Endothelial cell of umbilical vein (primary cell): ENCODE measurements around the gene PAAF1.

Source experiments
- EZH2 ChIP-seq: IDR thresholded peaks from 2 replicates; pipeline ENCODE4 v1.6.1; 2012; ENCODE audit warnings: borderline replicate concordance, low read depth, mild to moderate bottlenecking, moderate library complexity, low read length, inconsistent platforms; ENCODE audit not compliant: severe bottlenecking
- FOS ChIP-seq: IDR thresholded peaks from 2 replicates; pipeline ENCODE4 v1.6.1; 2011; ENCODE audit warnings: mild to moderate bottlenecking, low read length, moderate library complexity, borderline replicate concordance; ENCODE audit not compliant: insufficient read depth
- MAX ChIP-seq: IDR thresholded peaks from 2 replicates; pipeline ENCODE4 v1.6.1; 2011; ENCODE audit not compliant: insufficient read depth, insufficient read length
- POLR2A ChIP-seq: IDR thresholded peaks from 2 replicates; pipeline ENCODE4 v1.6.1; 2012; ENCODE audit warnings: low read depth, mild to moderate bottlenecking, control low read depth, low read length
- POLR2AphosphoS5 ChIP-seq: IDR thresholded peaks from 2 replicates; pipeline ENCODE4 v1.6.1; 2012; ENCODE audit warnings: low read depth, mild to moderate bottlenecking, control low read depth, low read length, moderate library complexity; ENCODE audit not compliant: insufficient read depth
- TF ChIP-seq, protein P1 (sequence below), 2 donors: IDR thresholded peaks; 1 replicate in 1 of 2; 2 replicates in 1 of 2; pipeline ENCODE4 v1.5.1; 2011; ENCODE audit warnings: low read length in 2 of 2, mild to moderate bottlenecking in 2 of 2, moderate library complexity in 2 of 2, control low read depth in 1 of 2, inconsistent platforms in 1 of 2, low read depth in 1 of 2; ENCODE audit not compliant: insufficient read depth in 1 of 2; ENCODE audit errors: extremely low read depth in 1 of 2

GRCh38 chr11:73869332-73869949 is 7.4 kb upstream of the PAAF1 start:
- TF ChIP-seq FOS (no peak), POLR2AphosphoS5 (no peak), EZH2 (no peak), POLR2A (no peak), MAX (no peak)
- TF ChIP-seq, protein P1, sequence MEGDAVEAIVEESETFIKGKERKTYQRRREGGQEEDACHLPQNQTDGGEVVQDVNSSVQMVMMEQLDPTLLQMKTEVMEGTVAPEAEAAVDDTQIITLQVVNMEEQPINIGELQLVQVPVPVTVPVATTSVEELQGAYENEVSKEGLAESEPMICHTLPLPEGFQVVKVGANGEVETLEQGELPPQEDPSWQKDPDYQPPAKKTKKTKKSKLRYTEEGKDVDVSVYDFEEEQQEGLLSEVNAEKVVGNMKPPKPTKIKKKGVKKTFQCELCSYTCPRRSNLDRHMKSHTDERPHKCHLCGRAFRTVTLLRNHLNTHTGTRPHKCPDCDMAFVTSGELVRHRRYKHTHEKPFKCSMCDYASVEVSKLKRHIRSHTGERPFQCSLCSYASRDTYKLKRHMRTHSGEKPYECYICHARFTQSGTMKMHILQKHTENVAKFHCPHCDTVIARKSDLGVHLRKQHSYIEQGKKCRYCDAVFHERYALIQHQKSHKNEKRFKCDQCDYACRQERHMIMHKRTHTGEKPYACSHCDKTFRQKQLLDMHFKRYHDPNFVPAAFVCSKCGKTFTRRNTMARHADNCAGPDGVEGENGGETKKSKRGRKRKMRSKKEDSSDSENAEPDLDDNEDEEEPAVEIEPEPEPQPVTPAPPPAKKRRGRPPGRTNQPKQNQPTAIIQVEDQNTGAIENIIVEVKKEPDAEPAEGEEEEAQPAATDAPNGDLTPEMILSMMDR (IDR thresholded peaks at IDR 0.05; ENCODE audit: extremely low read depth in 1 of 2, insufficient read depth in 1 of 2, low read depth in 1 of 2, low read length in 2 of 2): no peak
